ENCODE measurements around the gene SDE2.
"Not testable (repeated sequence)": the region's sequence is repeated elsewhere in the genome, so short reads cannot be mapped to it uniquely, and the experiment has no call there.

SDE2 gene

GRCh38 chr1:225939097-225939938 is 59.8 kb downstream of the SDE2 start:
- H3K4me1 ChIP-seq (ENCODE audit: insufficient read depth, low read length) = peaks cover 15% of the 10 kb centered on the region
- not testable (repeated sequence) for H3K27me3 ChIP-seq (ENCODE audit: control insufficient read depth in 1 of 2, insufficient read depth in 2 of 2, low read length in 2 of 2); H3K27ac ChIP-seq (ENCODE audit: low read depth, low read length); H3K4me3 ChIP-seq (ENCODE audit: low read depth in 1 of 2, low read length in 2 of 2); H3K9me3 ChIP-seq (ENCODE audit: low read length); H3K9ac ChIP-seq (ENCODE audit: low read length); H3K36me3 ChIP-seq (ENCODE audit: insufficient read depth, low read length)

GRCh38 chr1:225937048-225937968 is 61.8 kb downstream of the SDE2 start:
- Histone ChIP-seq H3K36me3 (ENCODE audit: insufficient read depth, low read length) (no peaks in the 10 kb centered on the region), H3K9ac (ENCODE audit: low read length) (no peak overlapping the region), H3K27me3 (ENCODE audit: control insufficient read depth in 1 of 2, insufficient read depth in 2 of 2, low read length in 2 of 2) (no peaks in the 10 kb centered on the region), H3K27ac (ENCODE audit: low read depth, low read length) (no peak overlapping the region), H3K9me3 (ENCODE audit: low read length) (no peaks in the 10 kb centered on the region), H3K4me3 (ENCODE audit: low read depth in 1 of 2, low read length in 2 of 2) (no peak overlapping the region), H3K4me1 (ENCODE audit: insufficient read depth, low read length) (peaks cover 15% of the 10 kb centered on the region)

- Histone ChIP-seq H3K4me3 (ENCODE audit: low read depth in 1 of 2, low read length in 2 of 2) (no peak overlapping the region), H3K36me3 (ENCODE audit: insufficient read depth, low read length) (no peaks in the 10 kb centered on the region), H3K27ac (ENCODE audit: low read depth, low read length) (no peak overlapping the region), H3K4me1 (ENCODE audit: insufficient read depth, low read length) (peaks cover 11% of the 10 kb centered on the region), H3K9me3 (ENCODE audit: low read length) (no peaks in the 10 kb centered on the region), H3K9ac (ENCODE audit: low read length) (no peak overlapping the region), H3K27me3 (ENCODE audit: control insufficient read depth in 1 of 2, insufficient read depth in 2 of 2, low read length in 2 of 2) (no peaks in the 10 kb centered on the region)
Observed at GRCh38 chr1:225936523-225936922, 62.6 kb downstream of the SDE2 start.

- H3K9me3 ChIP-seq (ENCODE audit: low read length); H3K36me3 ChIP-seq (ENCODE audit: insufficient read depth, low read length): not testable (repeated sequence)
Observed at GRCh38 chr1:225936086-225936485, 63.1 kb downstream of the SDE2 start.

GRCh38 chr1:225934711-225935110 is 64.4 kb downstream of the SDE2 start:
- H3K9ac ChIP-seq (ENCODE audit: low read length) = no peak overlapping the region
- H3K9me3 ChIP-seq (ENCODE audit: low read length) = no peaks in the 10 kb centered on the region
- H3K4me3 ChIP-seq (ENCODE audit: low read depth in 1 of 2, low read length in 2 of 2) = no peak overlapping the region
- no peak overlapping the region for H3K27ac ChIP-seq (ENCODE audit: low read depth, low read length)
- H3K36me3 ChIP-seq (ENCODE audit: insufficient read depth, low read length) = no peaks in the 10 kb centered on the region
- H3K27me3 ChIP-seq (ENCODE audit: control insufficient read depth in 1 of 2, insufficient read depth in 2 of 2, low read length in 2 of 2) = no peaks in the 10 kb centered on the region
- no peaks in the 10 kb centered on the region for H3K4me1 ChIP-seq (ENCODE audit: insufficient read depth, low read length)

More at GRCh38 chr1:225936086-225936485, 63.1 kb downstream of the SDE2 start:
- not testable (repeated sequence) for H3K27ac ChIP-seq (ENCODE audit: low read depth, low read length); H3K9ac ChIP-seq (ENCODE audit: low read length); H3K4me1 ChIP-seq (ENCODE audit: insufficient read depth, low read length); H3K4me3 ChIP-seq (ENCODE audit: low read depth in 1 of 2, low read length in 2 of 2); H3K27me3 ChIP-seq (ENCODE audit: control insufficient read depth in 1 of 2, insufficient read depth in 2 of 2, low read length in 2 of 2)

- H3K9ac ChIP-seq (ENCODE audit: low read length) = no peak overlapping the region
- no peak overlapping the region for H3K27ac ChIP-seq (ENCODE audit: low read depth, low read length)
- H3K9me3 ChIP-seq (ENCODE audit: low read length) = no peaks in the 10 kb centered on the region
- H3K4me3 ChIP-seq (ENCODE audit: low read depth in 1 of 2, low read length in 2 of 2) = no peak overlapping the region
- no peaks in the 10 kb centered on the region for H3K4me1 ChIP-seq (ENCODE audit: insufficient read depth, low read length)
- no peaks in the 10 kb centered on the region for H3K27me3 ChIP-seq (ENCODE audit: control insufficient read depth in 1 of 2, insufficient read depth in 2 of 2, low read length in 2 of 2)
- H3K36me3 ChIP-seq (ENCODE audit: insufficient read depth, low read length) = no peaks in the 10 kb centered on the region
Observed at GRCh38 chr1:225933072-225933471, 66.1 kb downstream of the SDE2 start.
